ENCODE results near the gene FBXL4. TPM values are rescaled to one million over a fixed set of nuclear protein-coding genes. Genes with fewer than 3 reads are reported as not detected.

FBXL4 gene
- total RNA-seq, result 12.1 and 12.4 TPM in 2 replicates

GRCh38 chr6:98947411-98948292, at the start of gene FBXL4:
TSS of gene FBXL4 (minus strand) at chr6:98947946. CDS start at chr6:98926988, 20,958 bp downstream.

GRCh38 chr6:98834060-98835031, 113.4 kb downstream of the FBXL4 start, which contains the start of gene POU3F2:
TSS of gene POU3F2 (plus strand) at chr6:98834574. CDS start at chr6:98834874, 300 bp downstream.

Other genes with a start within 250 kb of the FBXL4 start
- gene POU3F2, start 113.4 kb downstream of the FBXL4 start, total RNA-seq, result not detected in 2 replicates